ENCODE results near the gene HJURP. TPM values are rescaled to one million over a fixed set of nuclear protein-coding genes. Genes with fewer than 3 reads are reported as not detected.

HJURP gene
- polyA plus RNA-seq, 1 of the 3 experiments (the other 2 are of a cell fraction) = 13.2 TPM

- H3K27ac ChIP-seq (ENCODE audit: low read depth in 2 of 2, low read length in 1 of 2) = no peak overlapping the region
- peaks cover 59% of the 10 kb centered on the region for H3K79me2 ChIP-seq (ENCODE audit: insufficient read depth)
- no peaks in the 10 kb centered on the region for H3K9me3 ChIP-seq
- no peak for DNase-seq
- H3K4me3 ChIP-seq (ENCODE audit: low read depth in 2 of 2, low read length in 1 of 2) = no peak overlapping the region
- ChIA-PET POLR2A (no interaction called here), CTCF (no interaction called here)
- no peak overlapping the region for H3K4me2 ChIP-seq
- H3K4me1 ChIP-seq (ENCODE audit: control insufficient read depth in 1 of 2, insufficient read depth in 2 of 2, low read depth in 1 of 2, low read length in 1 of 2) = peaks cover 0 to 20% of the 10 kb centered on the region in 2 experiments; a peak in 1 of 4 replicates
- WGBS (ENCODE audit: low lambda C conversion rate) = 95% methylated on average over 7 of the region's 7 CpGs
- H3K36me3 ChIP-seq (replicated peaks in 1 of 2; ENCODE audit: control insufficient read depth in 1 of 2, insufficient read depth in 2 of 2, low read length in 1 of 2) = peaks cover 26 to 33% of the 10 kb centered on the region in 2 experiments
- no peaks in the 10 kb centered on the region for H3K9me2 ChIP-seq
- H4K20me1 ChIP-seq (ENCODE audit: insufficient read depth) = peaks cover 38% of the 10 kb centered on the region; the same call in 1 of the 2 replicates
- TF ChIP-seq CHD2 (IDR thresholded peaks at IDR 0.05; ENCODE audit: low read length, partially characterized antibody) (no peak), FOXJ3 (CRISPR knock-in tag; IDR thresholded peaks at IDR 0.05) (no peak), JUND (IDR thresholded peaks at IDR 0.05) (no peak), MXI1 (IDR thresholded peaks at IDR 0.05; ENCODE audit: low read depth, low read length) (no peak), POLR2AphosphoS5 (IDR thresholded peaks at IDR 0.05; ENCODE audit: low read depth, low read length) (no peak), GATA2 (CRISPR knock-in tag; IDR thresholded peaks at IDR 0.05) (no peak), MEF2A (IDR thresholded peaks at IDR 0.05; ENCODE audit: borderline replicate concordance, low read depth) (no peak), SMC3 (IDR thresholded peaks at IDR 0.05; ENCODE audit: low read depth, low read length) (no peak), YY1 (IDR thresholded peaks at IDR 0.05; ENCODE audit: low read depth) (no peak)
- TF ChIP-seq, protein P1, sequence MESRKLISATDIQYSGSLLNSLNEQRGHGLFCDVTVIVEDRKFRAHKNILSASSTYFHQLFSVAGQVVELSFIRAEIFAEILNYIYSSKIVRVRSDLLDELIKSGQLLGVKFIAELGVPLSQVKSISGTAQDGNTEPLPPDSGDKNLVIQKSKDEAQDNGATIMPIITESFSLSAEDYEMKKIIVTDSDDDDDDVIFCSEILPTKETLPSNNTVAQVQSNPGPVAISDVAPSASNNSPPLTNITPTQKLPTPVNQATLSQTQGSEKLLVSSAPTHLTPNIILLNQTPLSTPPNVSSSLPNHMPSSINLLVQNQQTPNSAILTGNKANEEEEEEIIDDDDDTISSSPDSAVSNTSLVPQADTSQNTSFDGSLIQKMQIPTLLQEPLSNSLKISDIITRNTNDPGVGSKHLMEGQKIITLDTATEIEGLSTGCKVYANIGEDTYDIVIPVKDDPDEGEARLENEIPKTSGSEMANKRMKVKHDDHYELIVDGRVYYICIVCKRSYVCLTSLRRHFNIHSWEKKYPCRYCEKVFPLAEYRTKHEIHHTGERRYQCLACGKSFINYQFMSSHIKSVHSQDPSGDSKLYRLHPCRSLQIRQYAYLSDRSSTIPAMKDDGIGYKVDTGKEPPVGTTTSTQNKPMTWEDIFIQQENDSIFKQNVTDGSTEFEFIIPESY (IDR thresholded peaks at IDR 0.05; ENCODE audit: borderline replicate concordance, low read depth) = no peak
- H3F3A ChIP-seq (replicated peaks; ENCODE audit: insufficient read depth) = peaks cover 7% of the 10 kb centered on the region
- no peaks in the 10 kb centered on the region for H3K27me3 ChIP-seq (ENCODE audit: insufficient read depth)
- H2AFZ ChIP-seq (ENCODE audit: low read depth) = no peak overlapping the region
- no peak overlapping the region for H3K9ac ChIP-seq
Measured at GRCh38 chr2:233836359-233836758, 18.0 kb downstream of the HJURP start.

GRCh38 chr2:233835230-233836186, 18.8 kb downstream of the HJURP start:
- H3K9me2 ChIP-seq = no peaks in the 10 kb centered on the region
- H2AFZ ChIP-seq (ENCODE audit: low read depth) = no peak overlapping the region
- no peak overlapping the region for H3K9ac ChIP-seq
- no peak overlapping the region for H3K27ac ChIP-seq (ENCODE audit: low read depth in 2 of 2, low read length in 1 of 2)
- TF ChIP-seq IRF3 (IDR thresholded peaks at IDR 0.05; ENCODE audit: low read depth, low read length) = no peak
- no peak for TF ChIP-seq GABPA (IDR thresholded peaks at IDR 0.05; ENCODE audit: low read depth)
- TF ChIP-seq FOSL2 (IDR thresholded peaks at IDR 0.05; ENCODE audit: borderline replicate concordance, low read depth) = no peak
- TF ChIP-seq USF1 (IDR thresholded peaks at IDR 0.05; ENCODE audit: borderline replicate concordance, low read depth) = no peak
- TF ChIP-seq TEAD4 (IDR thresholded peaks at IDR 0.05; ENCODE audit: borderline replicate concordance, insufficient read depth) = no peak
- TF ChIP-seq, protein P2, sequence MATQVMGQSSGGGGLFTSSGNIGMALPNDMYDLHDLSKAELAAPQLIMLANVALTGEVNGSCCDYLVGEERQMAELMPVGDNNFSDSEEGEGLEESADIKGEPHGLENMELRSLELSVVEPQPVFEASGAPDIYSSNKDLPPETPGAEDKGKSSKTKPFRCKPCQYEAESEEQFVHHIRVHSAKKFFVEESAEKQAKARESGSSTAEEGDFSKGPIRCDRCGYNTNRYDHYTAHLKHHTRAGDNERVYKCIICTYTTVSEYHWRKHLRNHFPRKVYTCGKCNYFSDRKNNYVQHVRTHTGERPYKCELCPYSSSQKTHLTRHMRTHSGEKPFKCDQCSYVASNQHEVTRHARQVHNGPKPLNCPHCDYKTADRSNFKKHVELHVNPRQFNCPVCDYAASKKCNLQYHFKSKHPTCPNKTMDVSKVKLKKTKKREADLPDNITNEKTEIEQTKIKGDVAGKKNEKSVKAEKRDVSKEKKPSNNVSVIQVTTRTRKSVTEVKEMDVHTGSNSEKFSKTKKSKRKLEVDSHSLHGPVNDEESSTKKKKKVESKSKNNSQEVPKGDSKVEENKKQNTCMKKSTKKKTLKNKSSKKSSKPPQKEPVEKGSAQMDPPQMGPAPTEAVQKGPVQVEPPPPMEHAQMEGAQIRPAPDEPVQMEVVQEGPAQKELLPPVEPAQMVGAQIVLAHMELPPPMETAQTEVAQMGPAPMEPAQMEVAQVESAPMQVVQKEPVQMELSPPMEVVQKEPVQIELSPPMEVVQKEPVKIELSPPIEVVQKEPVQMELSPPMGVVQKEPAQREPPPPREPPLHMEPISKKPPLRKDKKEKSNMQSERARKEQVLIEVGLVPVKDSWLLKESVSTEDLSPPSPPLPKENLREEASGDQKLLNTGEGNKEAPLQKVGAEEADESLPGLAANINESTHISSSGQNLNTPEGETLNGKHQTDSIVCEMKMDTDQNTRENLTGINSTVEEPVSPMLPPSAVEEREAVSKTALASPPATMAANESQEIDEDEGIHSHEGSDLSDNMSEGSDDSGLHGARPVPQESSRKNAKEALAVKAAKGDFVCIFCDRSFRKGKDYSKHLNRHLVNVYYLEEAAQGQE (IDR thresholded peaks at IDR 0.05; ENCODE audit: low read depth, low read length) = no peak
- WGBS (ENCODE audit: low lambda C conversion rate) = 94% methylated on average over 12 of the region's 14 CpGs
- ChIA-PET CTCF (interaction anchor here (1.0 to 3.0 kb wide), 3 partner anchors 19 to 387 kb away, joined by 3 to 19 read pairs (median 3); no protein-coding TSS in a partner anchor), POLR2A (no interaction called here)
- peaks cover 35% of the 10 kb centered on the region; the same call in 1 of the 2 replicates for H4K20me1 ChIP-seq (ENCODE audit: insufficient read depth)
- H3K9me3 ChIP-seq = no peaks in the 10 kb centered on the region
- H3K4me3 ChIP-seq (ENCODE audit: low read depth in 2 of 2, low read length in 1 of 2) = no peak overlapping the region
- H3K4me1 ChIP-seq (ENCODE audit: control insufficient read depth in 1 of 2, insufficient read depth in 2 of 2, low read depth in 1 of 2, low read length in 1 of 2) = peaks cover 0 to 23% of the 10 kb centered on the region in 2 experiments; a peak in 1 of 4 replicates
- peaks cover 24% of the 10 kb centered on the region in 2 experiments for H3K36me3 ChIP-seq (replicated peaks in 1 of 2; ENCODE audit: control insufficient read depth in 1 of 2, insufficient read depth in 2 of 2, low read length in 1 of 2)
- no peak overlapping the region for H3K4me2 ChIP-seq
- H3F3A ChIP-seq (replicated peaks; ENCODE audit: insufficient read depth) = peaks cover 6% of the 10 kb centered on the region
- no peak for DNase-seq
- H3K79me2 ChIP-seq (ENCODE audit: insufficient read depth) = peaks cover 50% of the 10 kb centered on the region
- H3K27me3 ChIP-seq (ENCODE audit: insufficient read depth) = no peaks in the 10 kb centered on the region

Data from SK-N-SH (cell line).